SK-N-SH treated with all-trans-retinoic acid at 6 μM for 48 hours (cell line): ENCODE data around the gene EML6.

Experiments used
- ARNTL ChIP-seq: fragments of 450-650 bp; formaldehyde crosslinking; IDR thresholded peaks from 2 replicates; pipeline ENCODE4 v1.5.0; 2020; ENCODE audit warnings: low read depth, mild to moderate bottlenecking, moderate library complexity, borderline replicate concordance
- BACH2 ChIP-seq: fragments of 250-450 bp; sonication (Bioruptor Pico); IDR thresholded peaks from 2 replicates; pipeline ENCODE4 v1.9.0; 2021; ENCODE audit warnings: mild to moderate bottlenecking, borderline replicate concordance
- CREB5 ChIP-seq: fragments of 250-450 bp; sonication (Bioruptor Pico); IDR thresholded peaks from 2 replicates; pipeline ENCODE4 v1.5.1; 2020; ENCODE audit warnings: low read depth, mild to moderate bottlenecking, moderate library complexity
- CSRNP3 ChIP-seq: fragments of 250-450 bp; sonication (Bioruptor Pico); IDR thresholded peaks from 2 replicates; pipeline ENCODE4 v1.5.1; 2021; ENCODE audit warnings: mild to moderate bottlenecking, moderate library complexity
- ESRRG ChIP-seq: fragments of 250-450 bp; sonication (Bioruptor Pico); IDR thresholded peaks from 2 replicates; pipeline ENCODE4 v1.6.1; 2021; ENCODE audit warnings: mild to moderate bottlenecking
- OSR1 ChIP-seq: fragments of 250-450 bp; sonication (Bioruptor Pico); IDR thresholded peaks from 2 replicates; pipeline ENCODE4 v1.8.0; 2022; ENCODE audit warnings: moderate library complexity, mild to moderate bottlenecking, inconsistent platforms
- PPARA ChIP-seq: fragments of 250-450 bp; sonication (Bioruptor Pico); IDR thresholded peaks from 2 replicates; pipeline ENCODE4 v1.5.0; 2020; ENCODE audit warnings: mild to moderate bottlenecking, borderline replicate concordance
- RARB ChIP-seq: fragments of 250-450 bp; sonication (Bioruptor Pico); IDR thresholded peaks from 2 replicates; pipeline ENCODE4 v1.8.0; 2021; ENCODE audit warnings: mild to moderate bottlenecking, moderate library complexity
- ZC3H10 ChIP-seq: fragments of 250-450 bp; sonication (Bioruptor Pico); IDR thresholded peaks from 2 replicates; pipeline ENCODE4 v1.5.1; 2021; ENCODE audit warnings: mild to moderate bottlenecking, moderate library complexity
- ZFP3 ChIP-seq: fragments of 250-450 bp; sonication (Bioruptor Pico); IDR thresholded peaks from 2 replicates; pipeline ENCODE4 v1.5.0; 2020; ENCODE audit warnings: mild to moderate bottlenecking, moderate library complexity
- ZFP30 ChIP-seq: fragments of 450-650 bp; formaldehyde crosslinking; IDR thresholded peaks from 2 replicates; pipeline ENCODE4 v1.5.0; 2022; ENCODE audit warnings: mild to moderate bottlenecking, moderate library complexity
- ZNF565 ChIP-seq: fragments of 450-650 bp; formaldehyde crosslinking; conservative IDR thresholded peaks from 2 replicates; pipeline ENCODE4 v1.5.0; 2020; ENCODE audit warnings: low read depth, mild to moderate bottlenecking, moderate library complexity
- ZNF70 ChIP-seq: fragments of 450-650 bp; formaldehyde crosslinking; IDR thresholded peaks from 2 replicates; pipeline ENCODE4 v1.5.0; 2020; ENCODE audit warnings: mild to moderate bottlenecking, moderate library complexity

GRCh38 chr2:54957321-54957999, 234.0 kb downstream of the EML6 start:
- TF ChIP-seq BACH2 (CRISPR knock-in tag) (no peak), ZFP30 (CRISPR knock-in tag) (no peak), ZNF565 (no peak), ESRRG (CRISPR knock-in tag) (no peak), PPARA (no peak), RARB (CRISPR knock-in tag) (no peak), CSRNP3 (no peak), ZFP3 (CRISPR knock-in tag) (no peak), OSR1 (CRISPR knock-in tag) (no peak), ARNTL (CRISPR knock-in tag) (no peak), ZC3H10 (CRISPR knock-in tag) (no peak), CREB5 (CRISPR knock-in tag) (no peak), ZNF70 (no peak)
